Stimulated activated CD8-positive, alpha-beta memory T cell treated with anti-CD3 and anti-CD28 coated beads, Interleukin-7, amount 100 ng/mL, for 24 hours (primary cell): ENCODE measurements around the gene OVAAL.

ENCODE experiments used
- DNase-seq: peaks from one replicate; pipeline ENCODE4 v3.0.0-alpha.2; 2020; ENCODE audit warnings: low read depth

OVAAL gene

GRCh38 chr1:180571060-180571831 is 12.5 kb downstream of the OVAAL start:
- no peak for DNase-seq

GRCh38 chr1:180571832-180572636 is 13.3 kb downstream of the OVAAL start:
- no peak for DNase-seq

GRCh38 chr1:180572760-180573159 is 14.0 kb downstream of the OVAAL start:
- DNase-seq, result no peak

- DNase-seq, result no peak
Observed at GRCh38 chr1:180574031-180574713, 15.4 kb downstream of the OVAAL start.

- DNase-seq, result no peak
Observed at GRCh38 chr1:180577361-180577760, 18.6 kb downstream of the OVAAL start.

- DNase-seq, result no peak
Observed at GRCh38 chr1:180579961-180580611, 21.3 kb downstream of the OVAAL start.

GRCh38 chr1:180581635-180582039 is 22.9 kb downstream of the OVAAL start:
- no peak for DNase-seq

- no peak for DNase-seq
Observed at GRCh38 chr1:180584869-180585268, 26.1 kb downstream of the OVAAL start.

- DNase-seq, result no peak
Observed at GRCh38 chr1:180585994-180586359, 27.2 kb downstream of the OVAAL start.

- DNase-seq, result no peak
Observed at GRCh38 chr1:180586671-180587155, 27.9 kb downstream of the OVAAL start.

GRCh38 chr1:180588121-180588520 is 29.4 kb downstream of the OVAAL start:
- DNase-seq, result no peak

GRCh38 chr1:180590889-180591288 is 32.1 kb downstream of the OVAAL start:
- no peak for DNase-seq

GRCh38 chr1:180593382-180593781 is 34.6 kb downstream of the OVAAL start:
- DNase-seq, result no peak

GRCh38 chr1:180594723-180595122 is 36.0 kb downstream of the OVAAL start:
- no peak for DNase-seq

GRCh38 chr1:180595966-180596365 is 37.2 kb downstream of the OVAAL start:
- no peak for DNase-seq

GRCh38 chr1:180597520-180597919 is 38.8 kb downstream of the OVAAL start:
- no peak for DNase-seq

GRCh38 chr1:180598333-180598974 is 39.7 kb downstream of the OVAAL start:
- no peak for DNase-seq

- DNase-seq, result no peak
Observed at GRCh38 chr1:180600343-180600742, 41.6 kb downstream of the OVAAL start.

GRCh38 chr1:180601512-180601911 is 42.7 kb downstream of the OVAAL start:
- DNase-seq, result no peak

- DNase-seq, result no peak
Observed at GRCh38 chr1:180603223-180603849, 44.6 kb downstream of the OVAAL start.

GRCh38 chr1:180603850-180604226 is 45.1 kb downstream of the OVAAL start:
- DNase-seq, result no peak
